Stimulated activated naive CD8-positive, alpha-beta T cell treated with anti-CD3 and anti-CD28 coated beads, Interleukin-15, amount 100 ng/mL, for 72 hours (primary cell): ENCODE data around the gene INKA2.
A peak's percentile ranks its signal among the peaks of the same experiment; 100 is the strongest.

ENCODE experiments used
- ATAC-seq: fragments of 150-1000 bp; cut with Tn5 transposase; 2 replicates; pipeline ENCODE4 v1.10.0; 2021; ENCODE audit warnings: mild to moderate bottlenecking, moderate library complexity
- DNase-seq, 2 donors: peaks; one replicate each; pipeline ENCODE4 v3.0.0; 2021 to 2022
- H3K27ac Mint-ChIP-seq, 2 donors: one replicate each; pipeline ENCODE4 v1.8.0; 2022; ENCODE audit warnings: mild to moderate bottlenecking in 2 of 2, mixed read lengths in 2 of 2, moderate library complexity in 2 of 2
- H3K27me3 Mint-ChIP-seq: one replicate; pipeline ENCODE4 v1.8.0; 2022; ENCODE audit warnings: mixed read lengths
- H3K4me1 Mint-ChIP-seq: one replicate; pipeline ENCODE4 v1.8.0; 2022; ENCODE audit warnings: mild to moderate bottlenecking, mixed read lengths
- H3K4me3 Mint-ChIP-seq, 2 donors: one replicate each; pipeline ENCODE4 v1.8.0; 2022; ENCODE audit warnings: mild to moderate bottlenecking in 2 of 2, mixed read lengths in 2 of 2, moderate library complexity in 1 of 2
- H3K9me3 Mint-ChIP-seq, 2 donors: one replicate each; pipeline ENCODE4 v1.8.0; 2022; ENCODE audit warnings: mixed read lengths in 2 of 2

INKA2 gene

GRCh38 chr1:111739925-111740765, 950 bp upstream of the INKA2 start:
- no peaks in the 10 kb centered on the region for H3K9me3 Mint-ChIP-seq
- peak; percentile 17 to 51 for DNase-seq
- H3K4me3 Mint-ChIP-seq: peak overlapping the region; percentile 87 to 92
- H3K27ac Mint-ChIP-seq: no peak overlapping the region
- H3K4me1 Mint-ChIP-seq: peaks cover 36% of the 10 kb centered on the region
- ATAC-seq: peak; percentile 44
- H3K27me3 Mint-ChIP-seq: peaks cover 42% of the 10 kb centered on the region

- Mint-ChIP-seq H3K9me3 (no peaks in the 10 kb centered on the region), H3K4me1 (peaks cover 40% of the 10 kb centered on the region), H3K27ac (peak overlapping the region; percentile 48 to 77), H3K4me3 (peak overlapping the region; percentile 87 to 92), H3K27me3 (peaks cover 37% of the 10 kb centered on the region)
- DNase-seq (peak; percentile 61 to 72), ATAC-seq (peak; percentile 68)
Measured at GRCh38 chr1:111738436-111739193, 580 bp downstream of the INKA2 start.

- DNase-seq: peak in 1 of 2 donors; percentile 8
- H3K27ac Mint-ChIP-seq: peak overlapping the region in 1 of 2 donors; percentile 6
- peaks cover 42% of the 10 kb centered on the region for H3K4me1 Mint-ChIP-seq
- no peak for ATAC-seq
- H3K27me3 Mint-ChIP-seq: peaks cover 34% of the 10 kb centered on the region
- H3K9me3 Mint-ChIP-seq: no peaks in the 10 kb centered on the region
- H3K4me3 Mint-ChIP-seq: peak overlapping the region; percentile 87 to 92
Measured at GRCh38 chr1:111738133-111738435, 1.1 kb downstream of the INKA2 start.

GRCh38 chr1:111737216-111738132, 1.7 kb downstream of the INKA2 start:
- ATAC-seq (no peak), DNase-seq (no peak)
- H3K27me3 Mint-ChIP-seq: peaks cover 31% of the 10 kb centered on the region
- peaks cover 42% of the 10 kb centered on the region for H3K4me1 Mint-ChIP-seq
- H3K4me3 Mint-ChIP-seq: peak overlapping the region; percentile 87 to 92
- H3K9me3 Mint-ChIP-seq: no peaks in the 10 kb centered on the region
- peak overlapping the region in 1 of 2 donors; percentile 6 for H3K27ac Mint-ChIP-seq

- DNase-seq: peak in 1 of 2 donors; percentile 6
- Mint-ChIP-seq H3K27me3 (peaks cover 23% of the 10 kb centered on the region), H3K4me1 (peaks cover 42% of the 10 kb centered on the region), H3K27ac (no peak overlapping the region), H3K4me3 (no peak overlapping the region), H3K9me3 (no peaks in the 10 kb centered on the region)
- ATAC-seq: no peak
Measured at GRCh38 chr1:111736548-111737215, 2.5 kb downstream of the INKA2 start.

- DNase-seq (no peak), ATAC-seq (no peak)
- Mint-ChIP-seq H3K27me3 (peaks cover 16% of the 10 kb centered on the region), H3K9me3 (no peaks in the 10 kb centered on the region), H3K4me3 (no peak overlapping the region), H3K27ac (no peak overlapping the region), H3K4me1 (peaks cover 40% of the 10 kb centered on the region)
Measured at GRCh38 chr1:111735858-111736544, 3.2 kb downstream of the INKA2 start.

GRCh38 chr1:111735321-111735720, 3.9 kb downstream of the INKA2 start:
- peaks cover 9% of the 10 kb centered on the region for H3K27me3 Mint-ChIP-seq
- H3K4me3 Mint-ChIP-seq: no peak overlapping the region
- H3K4me1 Mint-ChIP-seq: peaks cover 33% of the 10 kb centered on the region
- no peak for DNase-seq
- no peak overlapping the region for H3K27ac Mint-ChIP-seq
- no peak for ATAC-seq
- no peaks in the 10 kb centered on the region for H3K9me3 Mint-ChIP-seq

- Mint-ChIP-seq H3K4me3 (no peak overlapping the region), H3K4me1 (peaks cover 28% of the 10 kb centered on the region), H3K9me3 (no peaks in the 10 kb centered on the region), H3K27ac (no peak overlapping the region), H3K27me3 (peaks cover 4% of the 10 kb centered on the region)
- DNase-seq (no peak), ATAC-seq (no peak)
Measured at GRCh38 chr1:111734856-111735255, 4.3 kb downstream of the INKA2 start.

GRCh38 chr1:111734426-111734825, 4.8 kb downstream of the INKA2 start:
- Mint-ChIP-seq H3K4me1 (peaks cover 24% of the 10 kb centered on the region), H3K27me3 (peaks cover under 1% of the 10 kb centered on the region), H3K27ac (no peak overlapping the region), H3K4me3 (no peak overlapping the region), H3K9me3 (no peaks in the 10 kb centered on the region)
- DNase-seq (no peak), ATAC-seq (no peak)

GRCh38 chr1:111733992-111734341, 5.2 kb downstream of the INKA2 start:
- no peak for DNase-seq
- ATAC-seq: no peak
- Mint-ChIP-seq H3K4me1 (peaks cover 23% of the 10 kb centered on the region), H3K27ac (no peak overlapping the region), H3K9me3 (no peaks in the 10 kb centered on the region), H3K27me3 (no peaks in the 10 kb centered on the region), H3K4me3 (no peak overlapping the region)

- Mint-ChIP-seq H3K27me3 (no peaks in the 10 kb centered on the region), H3K4me1 (peaks cover 17% of the 10 kb centered on the region), H3K9me3 (no peaks in the 10 kb centered on the region), H3K4me3 (no peak overlapping the region), H3K27ac (peak overlapping the region in 1 of 2 donors; percentile 43)
- DNase-seq: no peak
- no peak for ATAC-seq
Measured at GRCh38 chr1:111733183-111733991, 5.8 kb downstream of the INKA2 start.

GRCh38 chr1:111732718-111733117, 6.5 kb downstream of the INKA2 start:
- H3K27ac Mint-ChIP-seq: no peak overlapping the region
- no peaks in the 10 kb centered on the region for H3K9me3 Mint-ChIP-seq
- DNase-seq (no peak), ATAC-seq (no peak)
- H3K4me3 Mint-ChIP-seq: no peak overlapping the region
- peaks cover 11% of the 10 kb centered on the region for H3K4me1 Mint-ChIP-seq
- H3K27me3 Mint-ChIP-seq: no peaks in the 10 kb centered on the region

- Mint-ChIP-seq H3K27me3 (no peaks in the 10 kb centered on the region), H3K4me3 (no peak overlapping the region), H3K9me3 (no peaks in the 10 kb centered on the region), H3K27ac (no peak overlapping the region), H3K4me1 (peaks cover 6% of the 10 kb centered on the region)
- ATAC-seq: no peak
- DNase-seq: no peak
Measured at GRCh38 chr1:111731956-111732355, 7.2 kb downstream of the INKA2 start.

- no peak for DNase-seq
- Mint-ChIP-seq H3K4me1 (peaks cover 6% of the 10 kb centered on the region), H3K27ac (no peak overlapping the region), H3K4me3 (no peak overlapping the region), H3K27me3 (no peaks in the 10 kb centered on the region), H3K9me3 (no peaks in the 10 kb centered on the region)
- ATAC-seq: no peak
Measured at GRCh38 chr1:111730706-111731105, 8.5 kb downstream of the INKA2 start.
